Naive thymus-derived CD4-positive, alpha-beta T cell (primary cell): ENCODE data around the gene SLC22A12. TPM values are rescaled to one million over a fixed set of nuclear protein-coding genes. Genes with fewer than 3 reads are reported as not detected.

Source experiments
- ATAC-seq: fragments of 150-1000 bp; cut with Tn5 transposase; 2 replicates; pipeline ENCODE4 v1.10.0; 2021; ENCODE audit warnings: mild to moderate bottlenecking, moderate library complexity
- CTCF ChIA-PET: fragments of 350-600 bp; sonication (Branson Sonifier 250); formaldehyde crosslinking; loops from one replicate; lab custom pipeline; 2021; ENCODE audit warnings: antibody characterized with exemption; lab: Charles Lee
- POLR2A ChIA-PET: fragments of 350-600 bp; sonication (Branson Sonifier 250); formaldehyde crosslinking; loops from one replicate; lab custom pipeline; 2021; ENCODE audit warnings: antibody characterized with exemption, inconsistent platforms; lab: Charles Lee
- DNase-seq, 9 donors: peaks; one replicate each; pipeline versions ENCODE4 v3.0.0 to v3.0.0-alpha.2; 2020 to 2022; ENCODE audit warnings: mixed read lengths in 1 of 9
- H3K27ac ChIP-seq: one replicate; pipeline ENCODE4 v1.7.0; 2013; ENCODE audit warnings: mild to moderate bottlenecking, low read depth, low read length, moderate library complexity
- H3K27me3 ChIP-seq, 2 donors: one replicate each; pipeline ENCODE4 v1.7.0; 2013; ENCODE audit warnings: low read length in 2 of 2, mild to moderate bottlenecking in 2 of 2, moderate library complexity in 2 of 2; ENCODE audit not compliant: control insufficient read depth in 2 of 2, insufficient read depth in 2 of 2
- H3K36me3 ChIP-seq, 3 experiments: 1 replicate in 2 of 3; 2 replicates in 1 of 3; pipeline ENCODE4 v1.7.0; 2013; ENCODE audit warnings: low read length in 3 of 3, mild to moderate bottlenecking in 3 of 3, moderate library complexity in 1 of 3; ENCODE audit not compliant: insufficient read depth in 3 of 3, control insufficient read depth in 2 of 3
- H3K4me1 ChIP-seq, 2 donors: one replicate each; pipeline ENCODE4 v1.7.0; 2013; ENCODE audit warnings: low read length in 2 of 2, mild to moderate bottlenecking in 2 of 2, moderate library complexity in 1 of 2; ENCODE audit not compliant: control insufficient read depth in 2 of 2, insufficient read depth in 2 of 2
- H3K4me3 ChIP-seq: 2 replicates; pipeline ENCODE4 v1.7.0; 2013; ENCODE audit warnings: mild to moderate bottlenecking, low read length
- H3K9me3 ChIP-seq, 3 experiments: 1 replicate in 2 of 3; 2 replicates in 1 of 3; pipeline ENCODE4 v1.7.0; 2013; ENCODE audit warnings: low read length in 3 of 3; ENCODE audit not compliant: control insufficient read depth in 2 of 3
- H3K27ac Mint-ChIP-seq, 9 donors: one replicate each; pipeline ENCODE4 v1.8.0; 2020 to 2022; ENCODE audit warnings: mixed read lengths in 9 of 9, mild to moderate bottlenecking in 8 of 9, moderate library complexity in 5 of 9, inconsistent platforms in 2 of 9
- H3K27me3 Mint-ChIP-seq, 5 donors: one replicate each; pipeline ENCODE4 v1.8.0; 2021 to 2022; ENCODE audit warnings: mixed read lengths in 5 of 5, mild to moderate bottlenecking in 1 of 5
- H3K36me3 Mint-ChIP-seq, 5 donors: one replicate each; pipeline ENCODE4 v1.8.0; 2020 to 2022; ENCODE audit warnings: mixed read lengths in 5 of 5, mild to moderate bottlenecking in 3 of 5, inconsistent platforms in 1 of 5
- H3K4me1 Mint-ChIP-seq, 7 donors: one replicate each; pipeline ENCODE4 v1.8.0; 2020 to 2022; ENCODE audit warnings: mixed read lengths in 7 of 7, mild to moderate bottlenecking in 3 of 7, inconsistent platforms in 1 of 7
- H3K4me3 Mint-ChIP-seq, 10 donors: one replicate each; pipeline ENCODE4 v1.8.0; 2020 to 2022; ENCODE audit warnings: mild to moderate bottlenecking in 10 of 10, mixed read lengths in 10 of 10, moderate library complexity in 6 of 10, inconsistent platforms in 2 of 10
- H3K9me3 Mint-ChIP-seq, 11 donors: one replicate each; pipeline ENCODE4 v1.8.0; 2020 to 2022; ENCODE audit warnings: mixed read lengths in 11 of 11, mild to moderate bottlenecking in 4 of 11, inconsistent platforms in 1 of 11, moderate library complexity in 1 of 11
- intact Hi-C, 2 donors: fragments of 100-400 bp; cut with micrococcal nuclease; formaldehyde crosslinking; loops; one replicate each; pipeline ENCODE4 v1.15.1; 2023
- polyA plus RNA-seq, 2 donors: library from polyadenylated mRNA; unstranded; fragments of 300-500 nt; fragmentation: Illumina TruSeq; gene quantifications; one replicate each; pipeline ENCODE4 v1.2.3, GENCODE V29; 2021
- total RNA-seq, 6 experiments: library from RNA in 5 of 6; stranded (reverse) in 5 of 6; gene quantifications; 1 replicate in 5 of 6; 2 replicates in 1 of 6; pipeline ENCODE4 v1.2.3 and lab custom pipeline; 2021 to 2026

The SLC22A12 gene
- total and polyA plus RNA-seq, 7 experiments from 2014 or later: not detected

GRCh38 chr11:64650923-64651523, 60.0 kb downstream of the SLC22A12 start:
- Histone ChIP-seq H3K9me3 (no peaks in the 10 kb centered on the region), H3K27ac (no peak overlapping the region), H3K4me3 (no peak overlapping the region), H3K27me3 (no peaks in the 10 kb centered on the region), H3K4me1 (no peaks in the 10 kb centered on the region), H3K36me3 (no peaks in the 10 kb centered on the region)
- intact Hi-C loops: no loop called here
- CTCF ChIA-PET: interaction anchor here (1.0 to 1.5 kb wide), 3 partner anchors 54 to 202 kb away, joined by 3 read pairs; no protein-coding TSS in a partner anchor
- H3K4me1 Mint-ChIP-seq: peaks cover 0 to 10% (median 0%) of the 10 kb centered on the region in 7 donors
- DNase-seq (no peak), ATAC-seq (no peak)
- H3K27ac Mint-ChIP-seq: no peak overlapping the region
- no peak overlapping the region for H3K4me3 Mint-ChIP-seq
- H3K27me3 Mint-ChIP-seq: peaks cover 6 to 35% (median 20%) of the 10 kb centered on the region in 5 donors
- H3K9me3 Mint-ChIP-seq: no peaks in the 10 kb centered on the region
- POLR2A ChIA-PET: no interaction called here
- H3K36me3 Mint-ChIP-seq: no peaks in the 10 kb centered on the region

Other genes with a start within 250 kb of the SLC22A12 start
- gene RPS6KA4, start 232.1 kb upstream of the SLC22A12 start, total RNA-seq: 10 to 100 TPM; 14.2 to 35.7 (median 27.9) TPM
- 1 to 10 TPM; 4.6 to 7.7 TPM for gene RPS6KA4, start 232.1 kb upstream of the SLC22A12 start, polyA plus RNA-seq
- not detected for gene SLC22A11, start 35.3 kb upstream of the SLC22A12 start, total RNA-seq
- not detected for gene SLC22A11, start 35.3 kb upstream of the SLC22A12 start, polyA plus RNA-seq
- under 1 TPM in 3 of 5 experiments, not detected in 2; 0.07 to 0.71 (median 0.27) TPM for gene NRXN2, start 132.0 kb downstream of the SLC22A12 start, total RNA-seq
- gene NRXN2, start 132.0 kb downstream of the SLC22A12 start, polyA plus RNA-seq: not detected
- 100 to 1,000 TPM; 211 to 697 (median 654) TPM for gene RASGRP2, start 152.9 kb downstream of the SLC22A12 start, total RNA-seq
- 100 to 1,000 TPM; 197 to 312 TPM for gene RASGRP2, start 152.9 kb downstream of the SLC22A12 start, polyA plus RNA-seq
- 10 to 100 TPM in 4 of 5 experiments, 1 to 10 TPM in 1; 8.0 to 16.2 (median 13.9) TPM for gene PYGM, start 168.8 kb downstream of the SLC22A12 start, total RNA-seq
- gene PYGM, start 168.8 kb downstream of the SLC22A12 start, polyA plus RNA-seq: under 1 TPM; 0.26 to 0.64 TPM
- 1,000 to 10,000 TPM in 2 of 5 experiments, 100 to 1,000 TPM in 3; 462 to 1,612 (median 904) TPM for gene SF1, start 187.3 kb downstream of the SLC22A12 start, total RNA-seq
- gene SF1, start 187.3 kb downstream of the SLC22A12 start, polyA plus RNA-seq: 100 to 1,000 TPM; 101 to 155 TPM
- 100 to 1,000 TPM in 2 of 5 experiments, 10 to 100 TPM in 3; 75.2 to 130 (median 84.3) TPM for gene MAP4K2, start 212.0 kb downstream of the SLC22A12 start, total RNA-seq
- gene MAP4K2, start 212.0 kb downstream of the SLC22A12 start, polyA plus RNA-seq: 10 to 100 TPM; 40.7 to 63.0 TPM
- 10 to 100 TPM; 25.7 to 46.4 (median 38.0) TPM for gene MEN1, start 219.3 kb downstream of the SLC22A12 start, total RNA-seq
- gene MEN1, start 219.3 kb downstream of the SLC22A12 start, polyA plus RNA-seq: 10 to 100 TPM; 33.8 to 54.9 TPM